H1 (cell line): ENCODE measurements around the gene HOXD12. TPM values are rescaled to one million over a fixed set of nuclear protein-coding genes. Genes with fewer than 3 reads are reported as not detected.
A peak's percentile ranks its signal among the peaks of the same experiment; 100 is the strongest.

Source experiments
- CTCF ChIA-PET: fragments of 300-600 bp; sonication (Branson Sonifier 250); formaldehyde crosslinking; loops from one replicate; lab custom pipeline; 2021; ENCODE audit not compliant: partially characterized antibody; lab: Charles Lee
- POLR2A ChIA-PET: fragments of 300-600 bp; sonication (Branson Sonifier 250); formaldehyde crosslinking; loops from one replicate; lab custom pipeline; 2021; ENCODE audit warnings: inconsistent platforms; ENCODE audit not compliant: partially characterized antibody; lab: Charles Lee
- DNase-seq, 2 experiments: peaks; one replicate each; pipeline versions ENCODE4 v3.0.0 to v3.0.0-alpha.2; 2010 to 2022; ENCODE audit warnings: low spot score in 2 of 2, low read depth in 1 of 2, mixed read lengths in 1 of 2
- FAIRE-seq: peaks from 2 replicates; lab custom pipeline; 2011; peaks lifted over from hg19 to GRCh38; lab: Jason Lieb, UNC
- H2AFZ ChIP-seq: 2 replicates; pipeline ENCODE4 v1.8.1; 2012; ENCODE audit warnings: low read length, inconsistent platforms
- H2AK5ac ChIP-seq: 2 replicates; pipeline ENCODE4 v1.6.1; 2013; ENCODE audit warnings: low read depth, low read length
- H2BK120ac ChIP-seq: replicated peaks from 2 replicates; pipeline ENCODE3; 2013; ENCODE audit warnings: low read depth, low read length, inconsistent platforms
- H2BK12ac ChIP-seq: 2 replicates; pipeline ENCODE4 v1.6.1; 2013; ENCODE audit warnings: low read depth, low read length
- H2BK15ac ChIP-seq: 2 replicates; pipeline ENCODE4 v1.6.1; 2013; ENCODE audit warnings: low read length
- H2BK20ac ChIP-seq: 2 replicates; pipeline ENCODE4 v1.6.1; 2013; ENCODE audit warnings: low read length
- H2BK5ac ChIP-seq: 2 replicates; pipeline ENCODE4 v1.6.1; 2013; ENCODE audit warnings: low read depth, low read length
- H3K14ac ChIP-seq: 2 replicates; pipeline ENCODE4 v1.6.1; 2013; ENCODE audit warnings: inconsistent platforms; ENCODE audit not compliant: insufficient read length
- H3K18ac ChIP-seq: 2 replicates; pipeline ENCODE4 v1.6.1; 2013; ENCODE audit warnings: low read length; ENCODE audit errors: extremely low read depth
- H3K23ac ChIP-seq: 2 replicates; pipeline ENCODE4 v1.6.1; 2013; ENCODE audit warnings: inconsistent platforms; ENCODE audit not compliant: insufficient read length
- H3K23me2 ChIP-seq: 2 replicates; pipeline ENCODE4 v1.6.1; 2013; ENCODE audit warnings: low read depth, low read length
- H3K27ac ChIP-seq: 2 replicates; pipeline ENCODE4 v1.6.1; 2011; ENCODE audit warnings: low read depth, low read length, inconsistent platforms
- H3K27me3 ChIP-seq, 4 experiments: replicated peaks in 1 of 4; 1 replicate in 1 of 4; 2 replicates in 3 of 4; pipeline versions ENCODE4 v1.6.1 to v1.8.1; 2011 to 2013; ENCODE audit warnings: low read length in 3 of 4, mild to moderate bottlenecking in 3 of 4, inconsistent platforms in 2 of 4, mixed read lengths in 2 of 4, moderate library complexity in 1 of 4; ENCODE audit not compliant: control insufficient read depth in 3 of 4, insufficient read depth in 3 of 4; ENCODE audit errors: extremely low read depth in 1 of 4
- H3K36me3 ChIP-seq, 4 experiments: 2 replicates each; pipeline versions ENCODE4 v1.6.1 to v1.8.1; 2011 to 2013; ENCODE audit warnings: mild to moderate bottlenecking in 4 of 4, low read length in 3 of 4, moderate library complexity in 2 of 4, control low read depth in 1 of 4, inconsistent platforms in 1 of 4; ENCODE audit not compliant: insufficient read depth in 4 of 4, control insufficient read depth in 2 of 4
- H3K4ac ChIP-seq: replicated peaks from 2 replicates; pipeline ENCODE3; 2013; ENCODE audit warnings: low read length, low read depth, mixed read lengths, inconsistent platforms; ENCODE audit not compliant: insufficient read length
- H3K4me1 ChIP-seq, 4 experiments: replicated peaks in 1 of 4; 1 replicate in 1 of 4; 2 replicates in 3 of 4; pipeline versions ENCODE4 v1.6.1 to v1.8.1; 2011 to 2013; ENCODE audit warnings: low read length in 3 of 4, inconsistent platforms in 2 of 4, mixed read lengths in 1 of 4; ENCODE audit not compliant: insufficient read depth in 4 of 4, control insufficient read depth in 3 of 4
- H3K4me2 ChIP-seq, 2 experiments: 2 replicates each; pipeline versions ENCODE4 v1.6.1 to v1.8.1; 2011 to 2013; ENCODE audit warnings: low read depth in 2 of 2, low read length in 2 of 2, control low read depth in 1 of 2, inconsistent platforms in 1 of 2, mild to moderate bottlenecking in 1 of 2; ENCODE audit not compliant: insufficient read depth in 1 of 2
- H3K4me3 ChIP-seq, 4 experiments: fragments of 200-600, 300-600 bp in 1 of 4; sonication (generic), shearing (Covaris generic), sonication (Bioruptor Twin) in 1 of 4; 2 replicates each; pipeline versions ENCODE4 v1.5.1 to v1.8.1; 2011 to 2016; ENCODE audit warnings: low read length in 4 of 4, low read depth in 3 of 4, control low read depth in 2 of 4, inconsistent platforms in 2 of 4, mild to moderate bottlenecking in 2 of 4, mixed read lengths in 1 of 4, moderate library complexity in 1 of 4; ENCODE audit not compliant: insufficient read depth in 2 of 4; ENCODE audit errors: extremely low read depth in 1 of 4
- H3K56ac ChIP-seq: replicated peaks from 2 replicates; pipeline ENCODE3; 2013; ENCODE audit warnings: low read depth, mild to moderate bottlenecking, mixed read lengths, low read length, inconsistent platforms; ENCODE audit not compliant: insufficient read length
- H3K79me1 ChIP-seq: 2 replicates; pipeline ENCODE4 v1.6.1; 2013; ENCODE audit warnings: low read depth, low read length, control low read depth
- H3K79me2 ChIP-seq, 2 experiments: 2 replicates each; pipeline versions ENCODE4 v1.6.1 to v1.8.1; 2012 to 2013; ENCODE audit warnings: low read length in 2 of 2, mild to moderate bottlenecking in 2 of 2, inconsistent platforms in 1 of 2; ENCODE audit not compliant: insufficient read depth in 2 of 2, control insufficient read depth in 1 of 2
- H3K9ac ChIP-seq, 4 experiments: replicated peaks in 1 of 4; 1 replicate in 1 of 4; 2 replicates in 3 of 4; pipeline versions ENCODE4 v1.6.1 to v1.8.1; 2011 to 2013; ENCODE audit warnings: low read depth in 3 of 4, low read length in 3 of 4, control low read depth in 2 of 4, mild to moderate bottlenecking in 2 of 4, moderate library complexity in 2 of 4, inconsistent platforms in 1 of 4; ENCODE audit errors: extremely low read depth in 1 of 4
- H3K9me3 ChIP-seq, 2 experiments: 2 replicates each; pipeline versions ENCODE4 v1.6.1 to v1.8.1; 2012 to 2013; ENCODE audit warnings: mild to moderate bottlenecking in 2 of 2, moderate library complexity in 2 of 2, control low read depth in 1 of 2, inconsistent platforms in 1 of 2, low read depth in 1 of 2, low read length in 1 of 2, mixed read lengths in 1 of 2; ENCODE audit not compliant: insufficient read depth in 2 of 2
- H4K20me1 ChIP-seq, 2 experiments: replicated peaks in 1 of 2; 2 replicates each; pipeline versions ENCODE3 to v1.8.1; 2011 to 2013; ENCODE audit warnings: inconsistent platforms in 2 of 2, low read length in 2 of 2, mild to moderate bottlenecking in 1 of 2; ENCODE audit not compliant: insufficient read depth in 2 of 2, control insufficient read depth in 1 of 2
- H4K5ac ChIP-seq: 2 replicates; pipeline ENCODE4 v1.6.1; 2013; ENCODE audit warnings: low read length, low read depth, mixed read lengths, inconsistent platforms; ENCODE audit not compliant: insufficient read length
- H4K8ac ChIP-seq: 2 replicates; pipeline ENCODE4 v1.8.0; 2013; ENCODE audit warnings: mild to moderate bottlenecking, moderate library complexity, low read length, inconsistent platforms; ENCODE audit not compliant: insufficient read depth; ENCODE audit errors: extremely low read depth
- H4K91ac ChIP-seq: replicated peaks from 2 replicates; pipeline ENCODE3; 2013; ENCODE audit warnings: low read length, mixed read lengths, inconsistent platforms; ENCODE audit not compliant: insufficient read length
- CBX8 ChIP-seq: fragments of 300-800, 300-1000 bp; sonication (generic); IDR thresholded peaks from 2 replicates; pipeline ENCODE4 v1.7.1; 2016; ENCODE audit warnings: low read depth, low read length, borderline replicate concordance
- EZH2 ChIP-seq: fragments of 200-600 bp; sonication (generic); IDR thresholded peaks from 2 replicates; pipeline ENCODE4 v1.7.1; 2012; ENCODE audit warnings: low read depth, mild to moderate bottlenecking, moderate library complexity, low read length, inconsistent platforms; ENCODE audit not compliant: severe bottlenecking
- GABPA ChIP-seq: IDR thresholded peaks from 2 replicates; pipeline ENCODE4 v1.6.1; 2011; ENCODE audit warnings: mild to moderate bottlenecking, low read length, moderate library complexity, borderline replicate concordance; ENCODE audit not compliant: insufficient read depth
- HDAC2 ChIP-seq, 2 experiments: fragments of 300-600 bp in 1 of 2; sonication (generic) in 1 of 2; IDR thresholded peaks; 2 replicates each; pipeline ENCODE4 v1.6.1; 2011 to 2012; ENCODE audit warnings: low read depth in 2 of 2, low read length in 2 of 2, mild to moderate bottlenecking in 2 of 2, moderate library complexity in 2 of 2, borderline replicate concordance in 1 of 2, inconsistent platforms in 1 of 2
- JUND ChIP-seq: IDR thresholded peaks from 2 replicates; pipeline ENCODE4 v1.6.1; 2011; ENCODE audit warnings: mild to moderate bottlenecking, improper control_type of control experiment, low read length
- KDM5A ChIP-seq: fragments of 200-600 bp; IDR thresholded peaks from 2 replicates; pipeline ENCODE4 v1.7.1; 2012; ENCODE audit warnings: mild to moderate bottlenecking, low read length, inconsistent platforms, mixed read lengths
- NANOG ChIP-seq: IDR thresholded peaks from 2 replicates; pipeline ENCODE4 v1.6.1; 2011; ENCODE audit warnings: low read length, low read depth, mild to moderate bottlenecking, inconsistent platforms; ENCODE audit not compliant: insufficient read depth, poor library complexity, severe bottlenecking
- POLR2A ChIP-seq, 2 experiments: IDR thresholded peaks; 1 replicate in 1 of 2; 2 replicates in 1 of 2; pipeline ENCODE4 v1.6.1; 2011; ENCODE audit warnings: low read depth in 2 of 2, low read length in 2 of 2, mild to moderate bottlenecking in 2 of 2; ENCODE audit errors: control extremely low read depth in 1 of 2
- POU5F1 ChIP-seq: IDR thresholded peaks from 2 replicates; pipeline ENCODE4 v1.6.1; 2011; ENCODE audit warnings: low read depth, mild to moderate bottlenecking, low read length, moderate library complexity
- SIN3A ChIP-seq, 2 experiments: IDR thresholded peaks in 1 of 2; conservative IDR thresholded peaks in 1 of 2; 2 replicates each; pipeline ENCODE4 v1.6.1; 2011 to 2012; ENCODE audit warnings: low read length in 2 of 2, improper control_type of control experiment in 1 of 2, low read depth in 1 of 2, mild to moderate bottlenecking in 1 of 2
- SIX5 ChIP-seq: IDR thresholded peaks from 2 replicates; pipeline ENCODE4 v1.6.1; 2011; ENCODE audit warnings: mild to moderate bottlenecking, low read depth, low read length
- WGBS, 2 experiments: shearing (Covaris generic) in 1 of 2; methylation state at CpG; one replicate each; pipeline versions ENCODE4 v1.1.6 to v1.1.7; 2013 to 2015; ENCODE audit warnings: low lambda C conversion rate in 2 of 2, mixed read lengths in 2 of 2, inconsistent platforms in 1 of 2, low coverage in 1 of 2, missing lambda C conversion rate in 1 of 2; ENCODE audit not compliant: insufficient replicate concordance in 2 of 2, insufficient coverage in 1 of 2, insufficient read length in 1 of 2; ENCODE audit errors: extremely low coverage in 1 of 2, missing lambda C conversion rate in 1 of 2; 5-methylcytosine and 5-hydroxymethylcytosine counted together
- polyA plus RNA-seq, 7 experiments: library from polyadenylated mRNA; depleted of rRNA in 3 of 7; stranded (reverse) in 5 of 7; unstranded in 2 of 7; fragments of >200 nt in 5 of 7; fragments of 200-250 nt in 2 of 7; gene quantifications; 1 replicate in 5 of 7; 2 replicates in 1 of 7; 4 replicates in 1 of 7; pipeline versions ENCODE4 v1.2.1 to v1.2.3, GENCODE V29; 2011 to 2013; ENCODE audit warnings: missing spikeins in 2 of 7, mixed read lengths in 2 of 7
- total RNA-seq: library from RNA; stranded (reverse); fragmentation: NEBNext Ultra II Directional; extraction: Animal tissue kit (Norgen Biotek cat#: 25700); gene quantifications from 2 replicates; pipeline ENCODE4 v1.2.1, GENCODE V29; 2021

The HOXD12 gene
- total and polyA plus RNA-seq, 2 of the 8 experiments (the other 6 are each of a cell fraction or from before 2014, with no cell fraction given), result not detected

DNA sequence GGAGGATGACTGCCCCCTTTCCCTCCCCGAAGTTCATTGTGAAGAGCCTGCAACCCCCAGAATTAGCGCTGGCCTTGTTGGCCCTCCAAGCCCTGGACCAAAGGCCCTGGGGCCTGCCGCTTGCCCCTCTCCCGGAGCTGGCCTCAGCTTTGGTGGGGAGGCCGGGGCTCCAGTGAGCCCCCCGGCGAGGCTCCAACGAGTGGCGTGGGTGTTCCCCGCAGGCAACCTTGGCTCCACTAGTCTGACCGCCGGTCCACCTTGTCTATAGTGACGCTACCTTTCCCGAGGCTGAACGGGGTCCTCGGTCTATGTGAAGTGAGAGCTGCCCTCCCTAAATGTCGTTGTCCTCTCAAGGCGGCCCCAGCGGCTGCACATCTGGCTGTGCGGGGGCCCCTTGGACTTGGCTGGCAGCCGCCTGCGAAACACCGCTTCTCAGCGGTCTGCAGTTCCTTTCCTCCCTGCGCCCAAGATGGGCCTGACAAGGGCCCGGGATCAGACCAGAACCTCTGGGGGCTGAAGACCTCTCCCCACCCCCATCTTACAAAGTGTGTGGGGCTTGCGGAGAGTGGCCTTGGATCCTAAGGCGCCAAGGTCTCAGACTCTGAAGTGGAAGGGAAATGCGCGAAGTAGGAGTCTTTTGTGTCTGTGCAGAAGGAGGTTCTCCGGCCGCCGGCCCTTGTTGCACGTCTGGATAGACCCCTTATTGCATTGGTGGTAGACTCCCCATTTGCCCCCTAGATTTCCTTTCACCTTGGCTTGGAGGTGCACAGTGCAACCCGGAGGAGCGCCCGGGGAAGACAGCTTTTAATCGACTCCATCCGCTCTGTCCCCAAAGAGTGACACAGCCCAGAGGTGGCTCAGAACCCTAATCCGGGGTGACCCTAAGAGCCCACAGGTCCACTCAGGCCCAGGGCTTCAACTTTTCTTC is 13.0 kb downstream of the HOXD12 start:
- no peak overlapping the region for H3K18ac ChIP-seq
- H4K5ac ChIP-seq, result no peak overlapping the region
- H2AFZ ChIP-seq, result no peak overlapping the region
- H3K27me3 ChIP-seq, result peaks cover 96 to 100% (median 100%) of the 10 kb centered on the region in 4 experiments
- H3K9ac ChIP-seq, result no peak overlapping the region
- no peak overlapping the region for H3K27ac ChIP-seq
- peaks cover 0 to 16% of the 10 kb centered on the region in 2 experiments; a peak in 2 of 4 replicates for H3K9me3 ChIP-seq
- no peak overlapping the region for H2AK5ac ChIP-seq
- POLR2A ChIA-PET, result no interaction called here
- no peak overlapping the region for H2BK120ac ChIP-seq
- DNase-seq (peak in 1 of 2 experiments; percentile 60), FAIRE-seq (no peak)
- H2BK5ac ChIP-seq, result no peak overlapping the region
- H3K36me3 ChIP-seq, result peaks cover 0 to 16% (median 0%) of the 10 kb centered on the region in 4 experiments; a peak in 1 of 8 replicates
- no peak overlapping the region for H3K4ac ChIP-seq
- CTCF ChIA-PET, result interaction anchor here (0.6 to 5.4 kb wide), 16 partner anchors 8 to 1116 kb away, joined by 3 to 42 read pairs (median 3); partner anchors contain the start of gene HOXD9
- H2BK12ac ChIP-seq, result no peak overlapping the region
- WGBS, 2 experiments, result 19% methylated on average over 35 of the region's 40 CpGs; no CpG with 5 or more reads in 1 of the 2 experiments
- H3K23me2 ChIP-seq, result no peaks in the 10 kb centered on the region
- 0 out of 2 replicates have a peak overlapping the region, but pooled peaks have one; percentile 58 for H4K8ac ChIP-seq
- no peak overlapping the region for H3K4me2 ChIP-seq
- no peak overlapping the region for H3K56ac ChIP-seq
- no peaks in the 10 kb centered on the region for H3K79me2 ChIP-seq
- no peaks in the 10 kb centered on the region for H3K79me1 ChIP-seq
- no peak overlapping the region for H2BK15ac ChIP-seq
- no peak overlapping the region for H2BK20ac ChIP-seq
- no peak overlapping the region for H3K4me3 ChIP-seq
- H3K14ac ChIP-seq, result no peak overlapping the region
- H3K4me1 ChIP-seq, result peaks cover 0 to 6% (median under 1%) of the 10 kb centered on the region in 4 experiments; a peak in 4 of 7 replicates
- peaks cover 19 to 29% of the 10 kb centered on the region in 2 experiments for H4K20me1 ChIP-seq
- no peak overlapping the region for H3K23ac ChIP-seq
- no peak overlapping the region for H4K91ac ChIP-seq
- TF ChIP-seq EZH2 (peak; percentile 98), HDAC2 (IDR thresholded peaks at IDR 0.05; ENCODE audit: borderline replicate concordance in 1 of 2, low read depth in 2 of 2, low read length in 2 of 2) (no peak), NANOG (no peak), POU5F1 (no peak), SIX5 (no peak), POLR2A (IDR thresholded peaks at IDR 0.05; ENCODE audit: control extremely low read depth in 1 of 2, low read depth in 2 of 2, low read length in 2 of 2) (no peak), KDM5A (no peak), JUND (no peak), GABPA (no peak), SIN3A (conservative IDR thresholded peaks at IDR 0.05 in 1 of 2, IDR thresholded peaks at IDR 0.05 in 1 of 2; ENCODE audit: low read depth in 1 of 2, low read length in 2 of 2) (no peak), CBX8 (peak; percentile 6; the same call in 1 of the 2 replicates)
